Measurements from ENCODE around the gene SMPDL3A.

SMPDL3A gene

GRCh38 chr6:122800906-122801305 is 11.8 kb downstream of the SMPDL3A start:
- in situ Hi-C loops (cut with MboI; ENCODE audit: low sequenced_read_pairs) = no loop called here

- in situ Hi-C loops (cut with MboI; ENCODE audit: low sequenced_read_pairs) = no loop called here
These were observed 12.3 kb downstream of the SMPDL3A start for GRCh38 chr6:122801397-122801796.

- in situ Hi-C loops (cut with MboI; ENCODE audit: low sequenced_read_pairs) = no loop called here
These were observed 14.2 kb downstream of the SMPDL3A start for GRCh38 chr6:122803171-122803661.

- in situ Hi-C loops (cut with MboI; ENCODE audit: low sequenced_read_pairs) = no loop called here
These were observed 16.0 kb downstream of the SMPDL3A start for GRCh38 chr6:122804962-122805485.

- in situ Hi-C loops (cut with MboI; ENCODE audit: low sequenced_read_pairs) = no loop called here
These were observed 17.2 kb downstream of the SMPDL3A start for GRCh38 chr6:122806291-122806690.

GRCh38 chr6:122808121-122808885 is 19.2 kb downstream of the SMPDL3A start:
- in situ Hi-C loops (cut with MboI; ENCODE audit: low sequenced_read_pairs) = no loop called here

GRCh38 chr6:122809001-122809400 is 19.9 kb downstream of the SMPDL3A start:
- in situ Hi-C loops (cut with MboI; ENCODE audit: low sequenced_read_pairs) = no loop called here

- in situ Hi-C loops (cut with MboI; ENCODE audit: low sequenced_read_pairs) = no loop called here
These were observed 20.6 kb downstream of the SMPDL3A start for GRCh38 chr6:122809691-122810090.

GRCh38 chr6:122810189-122810588 is 21.1 kb downstream of the SMPDL3A start:
- in situ Hi-C loops (cut with MboI; ENCODE audit: low sequenced_read_pairs) = no loop called here

GRCh38 chr6:122817358-122817757 is 28.3 kb downstream of the SMPDL3A start:
- in situ Hi-C loops (cut with MboI; ENCODE audit: low sequenced_read_pairs) = no loop called here

- in situ Hi-C loops (cut with MboI; ENCODE audit: low sequenced_read_pairs) = no loop called here
These were observed 28.7 kb downstream of the SMPDL3A start for GRCh38 chr6:122817766-122818165.

- in situ Hi-C loops (cut with MboI; ENCODE audit: low sequenced_read_pairs) = no loop called here
These were observed 29.8 kb downstream of the SMPDL3A start for GRCh38 chr6:122818866-122819265.

GRCh38 chr6:122821095-122821494 is 32.0 kb downstream of the SMPDL3A start:
- in situ Hi-C loops (cut with MboI; ENCODE audit: low sequenced_read_pairs) = no loop called here

GRCh38 chr6:122825163-122825562 is 36.1 kb downstream of the SMPDL3A start:
- in situ Hi-C loops (cut with MboI; ENCODE audit: low sequenced_read_pairs) = loop anchor here (25.0 kb wide), 2 partner anchors 88 to 338 kb away; no protein-coding TSS in a partner anchor

- in situ Hi-C loops (cut with MboI; ENCODE audit: low sequenced_read_pairs) = loop anchor here (25.0 kb wide), 2 partner anchors 92 to 342 kb away; no protein-coding TSS in a partner anchor
These were observed 40.4 kb downstream of the SMPDL3A start for GRCh38 chr6:122829456-122829855.

- in situ Hi-C loops (cut with MboI; ENCODE audit: low sequenced_read_pairs) = loop anchor here (25.0 kb wide), 2 partner anchors 94 to 344 kb away; no protein-coding TSS in a partner anchor
These were observed 42.5 kb downstream of the SMPDL3A start for GRCh38 chr6:122831511-122831910.

GRCh38 chr6:122832459-122832858 is 43.4 kb downstream of the SMPDL3A start:
- in situ Hi-C loops (cut with MboI; ENCODE audit: low sequenced_read_pairs) = loop anchor here (25.0 kb wide), 2 partner anchors 95 to 345 kb away; no protein-coding TSS in a partner anchor

GRCh38 chr6:122833021-122833491 is 44.0 kb downstream of the SMPDL3A start:
- in situ Hi-C loops (cut with MboI; ENCODE audit: low sequenced_read_pairs) = loop anchor here (25.0 kb wide), 2 partner anchors 96 to 346 kb away; no protein-coding TSS in a partner anchor

- in situ Hi-C loops (cut with MboI; ENCODE audit: low sequenced_read_pairs) = loop anchor here (25.0 kb wide), 2 partner anchors 101 to 351 kb away; no protein-coding TSS in a partner anchor
These were observed 49.2 kb downstream of the SMPDL3A start for GRCh38 chr6:122838060-122838780.

GRCh38 chr6:122839472-122839871 is 50.4 kb downstream of the SMPDL3A start:
- in situ Hi-C loops (cut with MboI; ENCODE audit: low sequenced_read_pairs) = loop anchor here (25.0 kb wide), 2 partner anchors 102 to 352 kb away; no protein-coding TSS in a partner anchor

GRCh38 chr6:122839906-122840305 is 50.8 kb downstream of the SMPDL3A start:
- in situ Hi-C loops (cut with MboI; ENCODE audit: low sequenced_read_pairs) = loop anchor here (25.0 kb wide), 2 partner anchors 103 to 353 kb away; no protein-coding TSS in a partner anchor
